Body of pancreas (tissue), 4 donors: ENCODE results near the gene KCNK2. TPM values are rescaled to one million over a fixed set of nuclear protein-coding genes. Genes with fewer than 3 reads are reported as not detected.

Experiments used
- ATAC-seq: fragments of 150-250 bp; one replicate; pipeline ENCODE4 v1.9.1; 2016
- DNase-seq, 4 donors: peaks; one replicate each; pipeline ENCODE4 v3.0.0-alpha.2; 2019
- H3K27ac ChIP-seq, 4 donors: fragments of 200-600 bp; sonication (generic); 1 replicate in 3 of 4; 2 replicates in 1 of 4; pipeline versions ENCODE4 v1.5.1 to v1.6.1; 2016 to 2019; ENCODE audit warnings: mild to moderate bottlenecking in 1 of 4, mixed read lengths in 1 of 4, moderate library complexity in 1 of 4
- H3K27me3 ChIP-seq, 2 donors: fragments of 200-600 bp; sonication (generic); one replicate each; pipeline ENCODE4 v1.6.0; 2016; ENCODE audit warnings: mild to moderate bottlenecking in 1 of 2
- H3K36me3 ChIP-seq, 2 donors: fragments of 200-600 bp; sonication (generic); replicated peaks in 1 of 2; 2 replicates each; pipeline ENCODE4 v1.5.1; 2016; ENCODE audit warnings: low read depth in 2 of 2; ENCODE audit not compliant: insufficient read depth in 1 of 2
- H3K4me1 ChIP-seq: fragments of 200-600 bp; sonication (generic); one replicate; pipeline ENCODE4 v1.6.0; 2016
- H3K4me3 ChIP-seq, 2 donors: fragments of 200-600 bp; sonication (generic); 1 replicate in 1 of 2; 2 replicates in 1 of 2; pipeline ENCODE4 v1.5.1; 2016 to 2019
- H3K9me3 ChIP-seq, 3 donors: fragments of 200-600 bp; sonication (generic); 1 replicate in 2 of 3; 2 replicates in 1 of 3; pipeline ENCODE4 v1.5.1; 2016
- CTCF ChIP-seq, 7 experiments: fragments of 450-650 bp in 4 of 7; fragments of 200-600 bp in 3 of 7; sonication (generic) in 3 of 7; IDR thresholded peaks; one replicate each; pipeline ENCODE4 v1.5.1; 2016 to 2019; ENCODE audit warnings: antibody characterized with exemption in 7 of 7
- POLR2A ChIP-seq, 3 donors: fragments of 450-650 bp; IDR thresholded peaks; one replicate each; pipeline ENCODE4 v1.6.1; 2016; ENCODE audit warnings: antibody characterized with exemption in 3 of 3, mild to moderate bottlenecking in 2 of 3
- WGBS, 2 donors: methylation state at CpG; one replicate each; pipeline ENCODE4 v1.1.5; 2017; 5-methylcytosine and 5-hydroxymethylcytosine counted together
- intact Hi-C: fragments of 100-400 bp; cut with DNase I; formaldehyde crosslinking; loops from one replicate; pipeline ENCODE4 v1.15.1; 2023
- total RNA-seq, 2 donors: library from RNA; depleted of rRNA; stranded (reverse); fragments of >200 nt; gene quantifications; one replicate each; pipeline ENCODE4 v1.1.0, GENCODE V29; 2016

KCNK2 gene
- total RNA-seq, 2 donors from 2014 or later, result 1.6 TPM; not detected in 1

DNA sequence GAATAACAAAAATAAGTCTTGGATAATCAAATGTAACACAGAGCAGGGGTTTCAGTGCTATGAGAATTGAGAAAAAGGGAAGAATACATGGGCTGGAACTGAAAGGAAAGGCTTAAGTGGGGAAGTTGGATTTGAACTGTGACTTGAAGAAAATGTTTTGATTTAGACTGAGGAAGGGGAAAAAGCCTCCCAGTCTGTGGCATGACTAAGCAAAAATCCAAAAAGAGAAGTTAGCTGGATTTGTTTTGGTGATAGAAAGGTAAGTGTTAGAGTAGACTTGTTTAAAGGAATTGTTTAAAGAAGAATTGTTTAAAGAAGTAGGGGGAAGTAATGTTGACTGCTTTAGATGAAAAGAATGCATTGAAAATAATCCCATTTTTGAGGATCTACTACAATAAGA is 46.0 kb downstream of the KCNK2 start:
- H3K4me3 ChIP-seq, result no peak overlapping the region
- no peak for TF ChIP-seq POLR2A (IDR thresholded peaks at IDR 0.05)
- TF ChIP-seq CTCF (IDR thresholded peaks at IDR 0.05), result no peak
- DNase-seq (no peak), ATAC-seq (no peak)
- H3K27ac ChIP-seq, result no peak overlapping the region
- no peaks in the 10 kb centered on the region for H3K4me1 ChIP-seq
- H3K9me3 ChIP-seq, result no peaks in the 10 kb centered on the region
- intact Hi-C loops, result no loop called here
- H3K27me3 ChIP-seq, result no peaks in the 10 kb centered on the region
- H3K36me3 ChIP-seq, result no peaks in the 10 kb centered on the region

GRCh38 chr1:215131291-215131690 is 48.8 kb downstream of the KCNK2 start:
- Histone ChIP-seq H3K27me3 (no peaks in the 10 kb centered on the region), H3K36me3 (no peaks in the 10 kb centered on the region), H3K4me3 (no peak overlapping the region), H3K9me3 (no peaks in the 10 kb centered on the region), H3K27ac (no peak overlapping the region), H3K4me1 (no peaks in the 10 kb centered on the region)
- intact Hi-C loops, result no loop called here
- ATAC-seq (no peak), DNase-seq (no peak)
- TF ChIP-seq POLR2A (IDR thresholded peaks at IDR 0.05) (no peak), CTCF (IDR thresholded peaks at IDR 0.05) (no peak)

DNA sequence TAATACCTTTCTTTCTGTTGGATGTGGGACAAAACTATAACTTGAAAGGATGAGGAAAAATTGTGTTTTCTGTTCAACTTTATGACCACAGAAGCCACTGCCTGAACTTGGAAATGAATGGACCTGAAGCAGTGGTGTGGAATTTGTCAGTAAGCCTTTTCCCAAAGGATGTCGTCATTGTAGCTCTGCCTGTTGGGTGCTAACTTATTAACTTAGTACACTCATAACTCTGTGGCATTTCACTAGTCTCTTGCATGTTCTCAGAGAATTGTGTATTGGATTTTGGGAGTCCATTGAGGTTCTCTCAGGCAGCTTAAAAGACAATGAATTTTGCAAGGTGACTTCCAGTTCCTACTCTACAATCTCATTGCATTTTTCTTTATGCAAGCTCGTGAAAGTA is 49.6 kb downstream of the KCNK2 start:
- 21 to 44% methylated on average over 2 of the region's 2 CpGs for WGBS, 2 donors

GRCh38 chr1:215133532-215133931 is 51.0 kb downstream of the KCNK2 start:
- ATAC-seq, result peak; percentile 15
- Histone ChIP-seq H3K27me3 (no peaks in the 10 kb centered on the region), H3K36me3 (no peaks in the 10 kb centered on the region), H3K4me3 (no peak overlapping the region), H3K4me1 (no peaks in the 10 kb centered on the region), H3K27ac (no peak overlapping the region), H3K9me3 (no peaks in the 10 kb centered on the region)
- intact Hi-C loops, result no loop called here
- no peak for DNase-seq
- TF ChIP-seq CTCF (IDR thresholded peaks at IDR 0.05) (no peak), POLR2A (IDR thresholded peaks at IDR 0.05) (no peak)
- WGBS, 2 donors, result 14 to 33% methylated on average over 1 of the region's 1 CpG

More for the DNA sequence above, 49.6 kb downstream of the KCNK2 start:
- no peaks in the 10 kb centered on the region for H3K9me3 ChIP-seq
- TF ChIP-seq POLR2A (IDR thresholded peaks at IDR 0.05) (no peak), CTCF (IDR thresholded peaks at IDR 0.05) (no peak)
- no peaks in the 10 kb centered on the region for H3K4me1 ChIP-seq
- peak overlapping the region in 1 of 4 donors; percentile 25 for H3K27ac ChIP-seq
- ATAC-seq (peak; percentile 47), DNase-seq (no peak)
- H3K4me3 ChIP-seq, result no peak overlapping the region
- H3K36me3 ChIP-seq, result no peaks in the 10 kb centered on the region
- intact Hi-C loops, result no loop called here
- H3K27me3 ChIP-seq, result no peaks in the 10 kb centered on the region

DNA sequence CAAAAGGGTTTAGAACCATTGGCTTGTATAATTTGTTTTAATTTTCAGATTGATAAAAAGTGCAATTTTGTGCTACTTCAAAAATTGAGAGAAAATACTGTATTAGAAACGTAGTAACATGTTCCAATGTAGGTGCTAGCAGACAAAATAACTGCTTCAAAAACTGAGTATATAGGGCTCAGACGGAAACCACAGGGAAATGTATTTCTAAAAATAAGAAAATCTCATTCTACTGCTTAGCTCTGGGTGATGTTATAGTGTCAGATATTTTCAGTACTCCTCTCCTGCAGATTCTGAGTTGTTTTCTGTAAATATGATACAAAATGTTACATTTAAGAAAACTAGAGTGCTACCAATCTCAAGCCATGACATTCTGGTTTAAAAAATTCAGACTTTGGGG is 55.4 kb downstream of the KCNK2 start:
- Histone ChIP-seq H3K9me3 (no peaks in the 10 kb centered on the region), H3K4me3 (no peak overlapping the region), H3K27ac (no peak overlapping the region), H3K4me1 (no peaks in the 10 kb centered on the region), H3K36me3 (no peaks in the 10 kb centered on the region), H3K27me3 (no peaks in the 10 kb centered on the region)
- ATAC-seq (no peak), DNase-seq (no peak)
- intact Hi-C loops, result no loop called here
- WGBS, 2 donors, result 39 to 45% methylated on average over 2 of the region's 2 CpGs
- TF ChIP-seq POLR2A (IDR thresholded peaks at IDR 0.05), result no peak
- no peak for TF ChIP-seq CTCF (IDR thresholded peaks at IDR 0.05)
